ENCODE data around the gene FUT3. TPM values are rescaled to one million over a fixed set of nuclear protein-coding genes. Genes with fewer than 3 reads are reported as not detected.

The FUT3 gene
- polyA plus RNA-seq, 1 donor from 2014 or later = 0.64 TPM

- H3K27ac ChIP-seq (ENCODE audit: low read length) = no peak overlapping the region
- H3K4me3 ChIP-seq (ENCODE audit: low read length) = no peak overlapping the region
- H3F3A ChIP-seq (ENCODE audit: insufficient read depth, low read length, poor library complexity, severe bottlenecking) = no peaks in the 10 kb centered on the region
- no peak overlapping the region for H3K9ac ChIP-seq (ENCODE audit: low read length)
- H4K20me1 ChIP-seq (ENCODE audit: insufficient read depth) = no peaks in the 10 kb centered on the region
- H3K9me2 ChIP-seq (ENCODE audit: insufficient read depth, low read length) = no peaks in the 10 kb centered on the region
- H2AFZ ChIP-seq (ENCODE audit: low read depth, low read length) = no peak overlapping the region
- H3K79me2 ChIP-seq (replicated peaks; ENCODE audit: insufficient read depth, low read length) = peaks cover 7% of the 10 kb centered on the region
- no peaks in the 10 kb centered on the region for H3K27me3 ChIP-seq (ENCODE audit: insufficient read depth, low read depth, low read length)
- TF ChIP-seq REST (IDR thresholded peaks at IDR 0.05; ENCODE audit: borderline replicate concordance) (no peak), CTCF (IDR thresholded peaks at IDR 0.05; ENCODE audit: poor library complexity, severe bottlenecking) (no peak), SMC3 (conservative IDR thresholded peaks at IDR 0.05; ENCODE audit: poor library complexity) (no peak), MXI1 (conservative IDR thresholded peaks at IDR 0.05; ENCODE audit: poor library complexity, severe bottlenecking) (no peak), RAD21 (conservative IDR thresholded peaks at IDR 0.05) (no peak), TAF1 (IDR thresholded peaks at IDR 0.05; ENCODE audit: low read depth) (no peak), EZH2 (IDR thresholded peaks at IDR 0.05; ENCODE audit: borderline replicate concordance, insufficient read depth, low read length, poor library complexity, severe bottlenecking) (no peak), EP300 (conservative IDR thresholded peaks at IDR 0.05; ENCODE audit: poor library complexity, severe bottlenecking) (no peak), POLR2AphosphoS5 (IDR thresholded peaks at IDR 0.05) (no peak)
- H3K9me3 ChIP-seq (ENCODE audit: low read length) = no peaks in the 10 kb centered on the region
- no peaks in the 10 kb centered on the region for H3K36me3 ChIP-seq (ENCODE audit: insufficient read depth, low read length)
- H3K4me2 ChIP-seq (ENCODE audit: low read length) = no peak overlapping the region
Observed at GRCh38 chr19:5896365-5897076, 45.3 kb upstream of the FUT3 start.

- TF ChIP-seq SMC3 (conservative IDR thresholded peaks at IDR 0.05; ENCODE audit: poor library complexity) (no peak), POLR2AphosphoS5 (IDR thresholded peaks at IDR 0.05) (no peak), REST (IDR thresholded peaks at IDR 0.05; ENCODE audit: borderline replicate concordance) (no peak), EP300 (conservative IDR thresholded peaks at IDR 0.05; ENCODE audit: poor library complexity, severe bottlenecking) (no peak), CTCF (IDR thresholded peaks at IDR 0.05; ENCODE audit: poor library complexity, severe bottlenecking) (no peak), MXI1 (conservative IDR thresholded peaks at IDR 0.05; ENCODE audit: poor library complexity, severe bottlenecking) (no peak), TAF1 (IDR thresholded peaks at IDR 0.05; ENCODE audit: low read depth) (no peak)
Observed at GRCh38 chr19:5895890-5896289, 44.6 kb upstream of the FUT3 start.

More at GRCh38 chr19:5895890-5896289, 44.6 kb upstream of the FUT3 start:
- H3K79me2 ChIP-seq (replicated peaks; ENCODE audit: insufficient read depth, low read length) = peaks cover 7% of the 10 kb centered on the region
- H3K4me2 ChIP-seq (ENCODE audit: low read length) = no peak overlapping the region
- H3K27ac ChIP-seq (ENCODE audit: low read length) = no peak overlapping the region
- no peak overlapping the region for H2AFZ ChIP-seq (ENCODE audit: low read depth, low read length)
- H3K4me3 ChIP-seq (ENCODE audit: low read length) = no peak overlapping the region
- no peaks in the 10 kb centered on the region for H3K27me3 ChIP-seq (ENCODE audit: insufficient read depth, low read depth, low read length)
- H3K9me3 ChIP-seq (ENCODE audit: low read length) = no peaks in the 10 kb centered on the region
- no peaks in the 10 kb centered on the region for H3K36me3 ChIP-seq (ENCODE audit: insufficient read depth, low read length)
- H3F3A ChIP-seq (ENCODE audit: insufficient read depth, low read length, poor library complexity, severe bottlenecking) = no peaks in the 10 kb centered on the region
- H3K9me2 ChIP-seq (ENCODE audit: insufficient read depth, low read length) = no peaks in the 10 kb centered on the region
- H4K20me1 ChIP-seq (ENCODE audit: insufficient read depth) = no peaks in the 10 kb centered on the region
- H3K9ac ChIP-seq (ENCODE audit: low read length) = no peak overlapping the region

Data from neural cell (in vitro differentiated cells).